ENCODE results near the gene FAM98C. TPM values are rescaled to one million over a fixed set of nuclear protein-coding genes. Genes with fewer than 3 reads are reported as not detected.

FAM98C gene
- total RNA-seq, 1 donor from 2014 or later = 26.6 TPM

GRCh38 chr19:38443458-38443999 is 40.6 kb downstream of the FAM98C start:
- intact Hi-C loops (cut with micrococcal nuclease) = no loop called here
- Mint-ChIP-seq H3K27ac (no peak overlapping the region), H3K4me3 (no peak overlapping the region), H3K4me1 (ENCODE audit: low read depth) (no peaks in the 10 kb centered on the region), H3K36me3 (ENCODE audit: low read depth) (no peaks in the 10 kb centered on the region), H3K27me3 (ENCODE audit: insufficient read depth) (no peaks in the 10 kb centered on the region), H3K9me3 (no peaks in the 10 kb centered on the region)
- no peak for DNase-seq (ENCODE audit: low spot score)

- H3K4me3 Mint-ChIP-seq = no peak overlapping the region
- no peak for DNase-seq (ENCODE audit: low spot score)
- no peaks in the 10 kb centered on the region for H3K9me3 Mint-ChIP-seq
- peaks cover 2% of the 10 kb centered on the region for H3K27me3 Mint-ChIP-seq (ENCODE audit: insufficient read depth)
- no peak overlapping the region for H3K27ac Mint-ChIP-seq
- H3K36me3 Mint-ChIP-seq (ENCODE audit: low read depth) = no peaks in the 10 kb centered on the region
- intact Hi-C loops (cut with micrococcal nuclease) = no loop called here
- H3K4me1 Mint-ChIP-seq (ENCODE audit: low read depth) = no peaks in the 10 kb centered on the region
Measured at GRCh38 chr19:38444026-38444425, 41.1 kb downstream of the FAM98C start.

- intact Hi-C loops (cut with micrococcal nuclease) = no loop called here
- H3K36me3 Mint-ChIP-seq (ENCODE audit: low read depth) = no peaks in the 10 kb centered on the region
- no peaks in the 10 kb centered on the region for H3K9me3 Mint-ChIP-seq
- H3K4me1 Mint-ChIP-seq (ENCODE audit: low read depth) = no peaks in the 10 kb centered on the region
- H3K27me3 Mint-ChIP-seq (ENCODE audit: insufficient read depth) = peaks cover 5% of the 10 kb centered on the region
- peak overlapping the region; percentile 6 for H3K27ac Mint-ChIP-seq
- no peak for DNase-seq (ENCODE audit: low spot score)
- no peak overlapping the region for H3K4me3 Mint-ChIP-seq
Measured at GRCh38 chr19:38445362-38445761, 42.5 kb downstream of the FAM98C start.

GRCh38 chr19:38448225-38448624 is 45.3 kb downstream of the FAM98C start:
- H3K9me3 Mint-ChIP-seq = no peaks in the 10 kb centered on the region
- no peak for DNase-seq (ENCODE audit: low spot score)
- no peak overlapping the region for H3K4me3 Mint-ChIP-seq
- no peaks in the 10 kb centered on the region for H3K36me3 Mint-ChIP-seq (ENCODE audit: low read depth)
- no peak overlapping the region for H3K27ac Mint-ChIP-seq
- no peaks in the 10 kb centered on the region for H3K4me1 Mint-ChIP-seq (ENCODE audit: low read depth)
- H3K27me3 Mint-ChIP-seq (ENCODE audit: insufficient read depth) = peaks cover 5% of the 10 kb centered on the region
- intact Hi-C loops (cut with micrococcal nuclease) = no loop called here

GRCh38 chr19:38449518-38449917 is 46.6 kb downstream of the FAM98C start:
- Mint-ChIP-seq H3K27ac (no peak overlapping the region), H3K4me1 (ENCODE audit: low read depth) (no peaks in the 10 kb centered on the region), H3K27me3 (ENCODE audit: insufficient read depth) (peaks cover 5% of the 10 kb centered on the region), H3K4me3 (no peak overlapping the region), H3K9me3 (no peaks in the 10 kb centered on the region), H3K36me3 (ENCODE audit: low read depth) (no peaks in the 10 kb centered on the region)
- no peak for DNase-seq (ENCODE audit: low spot score)
- intact Hi-C loops (cut with micrococcal nuclease) = no loop called here

- peaks cover 5% of the 10 kb centered on the region for H3K27me3 Mint-ChIP-seq (ENCODE audit: insufficient read depth)
- H3K4me3 Mint-ChIP-seq = no peak overlapping the region
- intact Hi-C loops (cut with micrococcal nuclease) = no loop called here
- no peaks in the 10 kb centered on the region for H3K36me3 Mint-ChIP-seq (ENCODE audit: low read depth)
- no peaks in the 10 kb centered on the region for H3K9me3 Mint-ChIP-seq
- DNase-seq (ENCODE audit: low spot score) = no peak
- no peaks in the 10 kb centered on the region for H3K4me1 Mint-ChIP-seq (ENCODE audit: low read depth)
- no peak overlapping the region for H3K27ac Mint-ChIP-seq
Measured at GRCh38 chr19:38451036-38451435, 48.1 kb downstream of the FAM98C start.

GRCh38 chr19:38451629-38452028 is 48.7 kb downstream of the FAM98C start:
- H3K9me3 Mint-ChIP-seq = no peaks in the 10 kb centered on the region
- no peaks in the 10 kb centered on the region for H3K4me1 Mint-ChIP-seq (ENCODE audit: low read depth)
- H3K36me3 Mint-ChIP-seq (ENCODE audit: low read depth) = no peaks in the 10 kb centered on the region
- intact Hi-C loops (cut with micrococcal nuclease) = no loop called here
- no peak for DNase-seq (ENCODE audit: low spot score)
- H3K4me3 Mint-ChIP-seq = no peak overlapping the region
- H3K27ac Mint-ChIP-seq = no peak overlapping the region
- peaks cover 5% of the 10 kb centered on the region for H3K27me3 Mint-ChIP-seq (ENCODE audit: insufficient read depth)

GRCh38 chr19:38452430-38453366 is 49.8 kb downstream of the FAM98C start:
- no peaks in the 10 kb centered on the region for H3K9me3 Mint-ChIP-seq
- peaks cover 5% of the 10 kb centered on the region for H3K27me3 Mint-ChIP-seq (ENCODE audit: insufficient read depth)
- intact Hi-C loops (cut with micrococcal nuclease) = no loop called here
- no peak for DNase-seq (ENCODE audit: low spot score)
- H3K4me1 Mint-ChIP-seq (ENCODE audit: low read depth) = no peaks in the 10 kb centered on the region
- no peak overlapping the region for H3K4me3 Mint-ChIP-seq
- H3K27ac Mint-ChIP-seq = no peak overlapping the region
- H3K36me3 Mint-ChIP-seq (ENCODE audit: low read depth) = no peaks in the 10 kb centered on the region

GRCh38 chr19:38453596-38453995 is 50.7 kb downstream of the FAM98C start:
- H3K4me3 Mint-ChIP-seq = no peak overlapping the region
- intact Hi-C loops (cut with micrococcal nuclease) = no loop called here
- H3K27me3 Mint-ChIP-seq (ENCODE audit: insufficient read depth) = peaks cover 5% of the 10 kb centered on the region
- H3K4me1 Mint-ChIP-seq (ENCODE audit: low read depth) = no peaks in the 10 kb centered on the region
- DNase-seq (ENCODE audit: low spot score) = no peak
- H3K9me3 Mint-ChIP-seq = no peaks in the 10 kb centered on the region
- no peak overlapping the region for H3K27ac Mint-ChIP-seq
- no peaks in the 10 kb centered on the region for H3K36me3 Mint-ChIP-seq (ENCODE audit: low read depth)

GRCh38 chr19:38455031-38455430 is 52.1 kb downstream of the FAM98C start:
- intact Hi-C loops (cut with micrococcal nuclease) = no loop called here
- Mint-ChIP-seq H3K4me3 (no peak overlapping the region), H3K4me1 (ENCODE audit: low read depth) (no peaks in the 10 kb centered on the region), H3K36me3 (ENCODE audit: low read depth) (no peaks in the 10 kb centered on the region), H3K27ac (no peak overlapping the region), H3K9me3 (no peaks in the 10 kb centered on the region), H3K27me3 (ENCODE audit: insufficient read depth) (peaks cover 4% of the 10 kb centered on the region)
- no peak for DNase-seq (ENCODE audit: low spot score)

- H3K36me3 Mint-ChIP-seq (ENCODE audit: low read depth) = no peaks in the 10 kb centered on the region
- H3K4me3 Mint-ChIP-seq = no peak overlapping the region
- intact Hi-C loops (cut with micrococcal nuclease) = no loop called here
- H3K4me1 Mint-ChIP-seq (ENCODE audit: low read depth) = no peaks in the 10 kb centered on the region
- H3K27ac Mint-ChIP-seq = no peak overlapping the region
- no peak for DNase-seq (ENCODE audit: low spot score)
- no peaks in the 10 kb centered on the region for H3K9me3 Mint-ChIP-seq
- peaks cover 2% of the 10 kb centered on the region for H3K27me3 Mint-ChIP-seq (ENCODE audit: insufficient read depth)
Measured at GRCh38 chr19:38457202-38457601, 54.3 kb downstream of the FAM98C start.

GRCh38 chr19:38457690-38458405 is 55.0 kb downstream of the FAM98C start:
- Mint-ChIP-seq H3K9me3 (no peaks in the 10 kb centered on the region), H3K4me3 (no peak overlapping the region), H3K27me3 (ENCODE audit: insufficient read depth) (peaks cover 2% of the 10 kb centered on the region), H3K27ac (no peak overlapping the region), H3K36me3 (ENCODE audit: low read depth) (no peaks in the 10 kb centered on the region), H3K4me1 (ENCODE audit: low read depth) (no peaks in the 10 kb centered on the region)
- intact Hi-C loops (cut with micrococcal nuclease) = no loop called here
- no peak for DNase-seq (ENCODE audit: low spot score)
